Activated naive CD4-positive, alpha-beta T cell treated with anti-CD3 and anti-CD28 coated beads, Interleukin-2, amount 10 ng/mL, durations not matched to agents 7 days and 5 days (primary cell): ENCODE measurements around the gene GSTO1.

Experiments
- CTCF ChIA-PET: fragments of 350-600 bp; sonication (Branson Sonifier 250); formaldehyde crosslinking; loops from one replicate; lab custom pipeline; 2021; ENCODE audit warnings: antibody characterized with exemption; lab: Charles Lee
- DNase-seq: peaks from one replicate; pipeline ENCODE4 v3.0.0-alpha.2; 2020
- H3K27ac Mint-ChIP-seq: one replicate; pipeline ENCODE4 v1.8.0; 2021; ENCODE audit warnings: mild to moderate bottlenecking, moderate library complexity, mixed read lengths
- H3K27me3 Mint-ChIP-seq: one replicate; pipeline ENCODE4 v1.8.0; 2021; ENCODE audit warnings: mild to moderate bottlenecking, mixed read lengths
- H3K36me3 Mint-ChIP-seq: one replicate; pipeline ENCODE4 v1.8.0; 2021; ENCODE audit warnings: mixed read lengths
- H3K4me1 Mint-ChIP-seq: one replicate; pipeline ENCODE4 v1.8.0; 2021; ENCODE audit warnings: mixed read lengths
- H3K4me3 Mint-ChIP-seq: one replicate; pipeline ENCODE4 v1.8.0; 2021; ENCODE audit warnings: mild to moderate bottlenecking, moderate library complexity, mixed read lengths
- H3K9me3 Mint-ChIP-seq: one replicate; pipeline ENCODE4 v1.8.0; 2021; ENCODE audit warnings: mixed read lengths

Gene GSTO1

DNA sequence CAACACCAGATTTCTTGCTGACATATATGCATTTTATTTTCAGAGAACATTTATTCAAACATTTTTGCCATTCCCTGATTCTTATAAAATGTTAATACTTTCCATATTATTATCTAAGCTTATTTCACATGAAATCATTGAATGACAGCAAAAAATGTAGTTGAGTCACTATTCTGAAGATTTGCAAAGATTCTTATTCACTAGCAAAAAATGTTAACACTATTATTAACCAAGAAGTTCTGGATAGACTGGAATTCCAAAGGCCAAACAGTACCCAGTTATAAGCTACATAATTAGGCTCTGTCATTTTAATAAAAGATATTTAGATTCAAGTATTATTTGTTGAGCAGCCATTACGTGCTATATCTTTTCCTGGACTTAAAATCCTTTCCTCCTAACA is 18.6 kb downstream of the GSTO1 start:
- Mint-ChIP-seq H3K4me1 (peaks cover 15% of the 10 kb centered on the region), H3K27me3 (peaks cover 26% of the 10 kb centered on the region), H3K9me3 (no peaks in the 10 kb centered on the region), H3K27ac (no peak overlapping the region), H3K36me3 (peaks cover 4% of the 10 kb centered on the region), H3K4me3 (no peak overlapping the region)
- DNase-seq: no peak
- CTCF ChIA-PET: interaction anchor here (0.6 to 5.8 kb wide), 14 partner anchors 10 to 80 kb away, joined by 3 to 66 read pairs (median 18); partner anchors contain the start of genes CFAP43, CFAP58 and ITPRIP

GRCh38 chr10:104273899-104274575 is 19.3 kb downstream of the GSTO1 start:
- Mint-ChIP-seq H3K27ac (no peak overlapping the region), H3K9me3 (no peaks in the 10 kb centered on the region), H3K4me1 (peaks cover 11% of the 10 kb centered on the region), H3K27me3 (peaks cover 28% of the 10 kb centered on the region), H3K36me3 (no peaks in the 10 kb centered on the region), H3K4me3 (no peak overlapping the region)
- CTCF ChIA-PET: interaction anchor here (0.6 to 5.8 kb wide), 30 partner anchors 9 to 561 kb away, joined by 3 to 66 read pairs (median 6); partner anchors contain the start of genes CFAP43, CFAP58, GSTO1 and ITPRIP
- DNase-seq: no peak

DNA sequence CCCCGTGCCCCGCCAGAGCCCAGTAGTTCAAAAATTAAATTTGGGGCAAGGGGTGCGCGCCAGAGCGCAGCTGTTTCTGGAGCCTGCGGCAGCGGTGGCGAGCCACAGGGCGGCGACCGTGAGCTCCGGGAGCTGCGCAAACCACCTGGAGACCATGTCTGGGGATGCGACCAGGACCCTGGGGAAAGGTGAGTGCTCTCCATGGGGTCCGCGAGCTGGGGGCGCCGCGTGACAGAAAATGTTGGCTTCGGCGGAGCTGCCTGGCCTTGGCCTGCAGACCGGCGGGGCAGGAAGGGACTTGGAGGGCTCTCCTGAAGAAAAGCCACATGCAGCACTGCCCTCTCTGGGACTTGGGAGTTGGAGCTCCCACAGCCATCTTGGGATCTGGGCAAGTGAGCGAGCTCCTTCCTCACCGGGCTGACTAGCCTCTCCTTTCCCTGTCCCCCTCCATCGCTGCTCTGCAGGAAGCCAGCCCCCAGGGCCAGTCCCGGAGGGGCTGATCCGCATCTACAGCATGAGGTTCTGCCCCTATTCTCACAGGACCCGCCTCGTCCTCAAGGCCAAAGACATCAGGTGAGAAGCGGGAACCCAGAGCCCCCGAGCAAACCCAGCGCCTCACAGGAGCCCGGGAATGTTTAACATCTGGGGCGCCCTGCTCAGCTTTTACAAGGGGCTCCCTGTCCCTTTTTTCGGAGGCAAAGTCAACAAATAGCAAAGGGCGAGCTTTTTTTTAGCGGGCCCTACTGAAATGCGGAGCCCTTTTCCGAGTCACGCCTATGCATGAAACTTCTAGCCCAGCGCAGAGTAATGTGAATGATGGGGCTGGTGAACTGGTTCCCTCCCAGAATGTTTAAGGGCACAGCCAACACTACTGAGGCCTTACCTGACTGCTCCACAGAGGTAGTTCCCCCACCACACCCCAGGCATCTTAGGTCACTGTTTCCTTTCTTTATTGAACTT is 20.4 kb downstream of the GSTO1 start:
- H3K36me3 Mint-ChIP-seq: no peaks in the 10 kb centered on the region
- no peaks in the 10 kb centered on the region for H3K9me3 Mint-ChIP-seq
- peaks cover 33% of the 10 kb centered on the region for H3K27me3 Mint-ChIP-seq
- peak; percentile 62 for DNase-seq
- no peak overlapping the region for H3K4me3 Mint-ChIP-seq
- CTCF ChIA-PET: interaction anchor here (0.7 to 5.8 kb wide), 29 partner anchors 8 to 562 kb away, joined by 3 to 66 read pairs (median 7); partner anchors contain the start of genes CFAP43, CFAP58, GSTO1 and ITPRIP
- peaks cover 6% of the 10 kb centered on the region for H3K4me1 Mint-ChIP-seq
- no peak overlapping the region for H3K27ac Mint-ChIP-seq

- Mint-ChIP-seq H3K4me3 (no peak overlapping the region), H3K4me1 (peaks cover 6% of the 10 kb centered on the region), H3K27ac (no peak overlapping the region), H3K27me3 (peaks cover 38% of the 10 kb centered on the region), H3K36me3 (no peaks in the 10 kb centered on the region), H3K9me3 (no peaks in the 10 kb centered on the region)
- DNase-seq: no peak
- CTCF ChIA-PET: interaction anchor here (1.1 to 5.8 kb wide), 10 partner anchors 10 to 563 kb away, joined by 6 to 66 read pairs (median 20); partner anchors contain the start of gene ITPRIP
Measured at GRCh38 chr10:104276192-104276591, 21.5 kb downstream of the GSTO1 start.

DNA sequence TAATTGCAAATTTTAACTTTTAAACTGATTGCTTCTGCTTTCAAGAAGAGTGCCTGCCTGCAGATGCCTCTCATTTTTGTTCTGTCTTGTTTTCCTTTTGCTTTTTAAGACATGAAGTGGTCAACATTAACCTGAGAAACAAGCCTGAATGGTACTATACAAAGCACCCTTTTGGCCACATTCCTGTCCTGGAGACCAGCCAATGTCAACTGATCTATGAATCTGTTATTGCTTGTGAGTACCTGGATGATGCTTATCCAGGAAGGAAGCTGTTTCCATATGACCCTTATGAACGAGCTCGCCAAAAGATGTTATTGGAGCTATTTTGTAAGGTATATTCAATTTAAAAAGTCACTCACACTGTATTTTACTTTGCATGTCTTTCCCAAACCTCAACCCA is 23.1 kb downstream of the GSTO1 start:
- no peak for DNase-seq
- peaks cover 54% of the 10 kb centered on the region for H3K27me3 Mint-ChIP-seq
- H3K36me3 Mint-ChIP-seq: no peaks in the 10 kb centered on the region
- CTCF ChIA-PET: interaction anchor here (1.7 to 5.8 kb wide), 3 partner anchors 13 to 76 kb away, joined by 4 to 66 read pairs (median 24); partner anchors contain the start of gene CFAP58
- H3K4me3 Mint-ChIP-seq: no peak overlapping the region
- peaks cover 6% of the 10 kb centered on the region for H3K4me1 Mint-ChIP-seq
- no peaks in the 10 kb centered on the region for H3K9me3 Mint-ChIP-seq
- no peak overlapping the region for H3K27ac Mint-ChIP-seq

- peaks cover 56% of the 10 kb centered on the region for H3K27me3 Mint-ChIP-seq
- no peaks in the 10 kb centered on the region for H3K9me3 Mint-ChIP-seq
- CTCF ChIA-PET: interaction anchor here (0.7 to 4.0 kb wide), 4 partner anchors 11 to 74 kb away, joined by 3 to 34 read pairs (median 14); partner anchors contain the start of gene CFAP58
Measured at GRCh38 chr10:104279550-104280259, 25.0 kb downstream of the GSTO1 start.

GRCh38 chr10:104281694-104282093 is 27.0 kb downstream of the GSTO1 start:
- no peak overlapping the region for H3K27ac Mint-ChIP-seq
- no peaks in the 10 kb centered on the region for H3K9me3 Mint-ChIP-seq
- no peaks in the 10 kb centered on the region for H3K36me3 Mint-ChIP-seq
- no peak overlapping the region for H3K4me3 Mint-ChIP-seq
- no peak for DNase-seq
- H3K27me3 Mint-ChIP-seq: peaks cover 44% of the 10 kb centered on the region
- no peaks in the 10 kb centered on the region for H3K4me1 Mint-ChIP-seq
- CTCF ChIA-PET: interaction anchor here (1.4 to 3.1 kb wide), 2 partner anchors 9 to 11 kb away, joined by 4 to 34 read pairs; no protein-coding TSS in a partner anchor

More at GRCh38 chr10:104279550-104280259, 25.0 kb downstream of the GSTO1 start:
- no peak overlapping the region for H3K4me3 Mint-ChIP-seq
- H3K36me3 Mint-ChIP-seq: no peaks in the 10 kb centered on the region
- H3K27ac Mint-ChIP-seq: no peak overlapping the region
- peaks cover 1% of the 10 kb centered on the region for H3K4me1 Mint-ChIP-seq
- no peak for DNase-seq

GRCh38 chr10:104284846-104285245 is 30.2 kb downstream of the GSTO1 start:
- H3K27me3 Mint-ChIP-seq: peaks cover 38% of the 10 kb centered on the region
- H3K4me3 Mint-ChIP-seq: no peak overlapping the region
- no peaks in the 10 kb centered on the region for H3K36me3 Mint-ChIP-seq
- no peaks in the 10 kb centered on the region for H3K4me1 Mint-ChIP-seq
- no peak overlapping the region for H3K27ac Mint-ChIP-seq
- no peak for DNase-seq
- CTCF ChIA-PET: interaction anchor here (0.9 to 2.1 kb wide), 2 partner anchors 9 to 56 kb away, joined by 4 to 7 read pairs; no protein-coding TSS in a partner anchor
- H3K9me3 Mint-ChIP-seq: no peaks in the 10 kb centered on the region

DNA sequence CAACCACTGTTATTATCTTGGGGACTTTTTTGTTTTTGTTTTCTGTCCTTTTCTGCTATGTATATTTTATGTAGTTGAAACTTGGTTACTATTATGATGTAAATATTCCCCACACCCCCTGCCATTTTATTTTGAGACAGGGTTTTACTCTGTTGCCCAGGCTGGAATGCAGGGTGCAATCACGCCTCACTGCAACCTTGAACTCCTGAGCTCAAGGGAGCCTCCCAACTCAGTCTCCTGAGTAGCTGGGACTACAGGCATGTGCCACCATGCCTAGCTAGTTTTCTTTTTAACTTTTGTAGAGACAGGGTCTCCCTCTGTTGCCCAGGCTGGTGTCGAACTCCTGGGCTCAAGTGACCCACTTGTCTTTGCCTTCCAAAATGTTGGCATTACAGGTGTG is 32.2 kb downstream of the GSTO1 start:
- no peak for DNase-seq
- Mint-ChIP-seq H3K4me1 (peaks cover 8% of the 10 kb centered on the region), H3K36me3 (no peaks in the 10 kb centered on the region), H3K4me3 (no peak overlapping the region), H3K9me3 (no peaks in the 10 kb centered on the region), H3K27me3 (peaks cover 38% of the 10 kb centered on the region), H3K27ac (no peak overlapping the region)
- CTCF ChIA-PET: interaction anchor here (1.0 to 2.1 kb wide), 4 partner anchors 11 to 64 kb away, joined by 3 to 18 read pairs (median 11); no protein-coding TSS in a partner anchor

- no peak overlapping the region for H3K27ac Mint-ChIP-seq
- CTCF ChIA-PET: interaction anchor here (1.8 to 9.4 kb wide), 3 partner anchors 13 to 61 kb away, joined by 8 to 257 read pairs (median 66); partner anchors contain the start of gene CFAP58
- H3K9me3 Mint-ChIP-seq: no peaks in the 10 kb centered on the region
- H3K27me3 Mint-ChIP-seq: peaks cover 27% of the 10 kb centered on the region
- no peak for DNase-seq
- peaks cover 14% of the 10 kb centered on the region for H3K4me1 Mint-ChIP-seq
- no peak overlapping the region for H3K4me3 Mint-ChIP-seq
- H3K36me3 Mint-ChIP-seq: no peaks in the 10 kb centered on the region
Measured at GRCh38 chr10:104288355-104288754, 33.7 kb downstream of the GSTO1 start.

GRCh38 chr10:104291439-104291951 is 36.8 kb downstream of the GSTO1 start:
- no peaks in the 10 kb centered on the region for H3K9me3 Mint-ChIP-seq
- no peak overlapping the region for H3K4me3 Mint-ChIP-seq
- H3K27ac Mint-ChIP-seq: no peak overlapping the region
- DNase-seq: peak; percentile 91
- no peaks in the 10 kb centered on the region for H3K36me3 Mint-ChIP-seq
- peaks cover 35% of the 10 kb centered on the region for H3K27me3 Mint-ChIP-seq
- CTCF ChIA-PET: interaction anchor here (0.5 to 9.4 kb wide), 20 partner anchors 9 to 383 kb away, joined by 3 to 257 read pairs (median 7); partner anchors contain the start of genes CFAP58 and ITPRIP
- peaks cover 14% of the 10 kb centered on the region for H3K4me1 Mint-ChIP-seq

- no peaks in the 10 kb centered on the region for H3K36me3 Mint-ChIP-seq
- DNase-seq: no peak
- H3K9me3 Mint-ChIP-seq: no peaks in the 10 kb centered on the region
Measured at GRCh38 chr10:104293011-104293410, 38.3 kb downstream of the GSTO1 start.

More at GRCh38 chr10:104293011-104293410, 38.3 kb downstream of the GSTO1 start:
- CTCF ChIA-PET: interaction anchor here (0.6 to 9.4 kb wide), 11 partner anchors 11 to 134 kb away, joined by 3 to 257 read pairs (median 9); partner anchors contain the start of genes CFAP58 and ITPRIP
- Mint-ChIP-seq H3K4me1 (peaks cover 14% of the 10 kb centered on the region), H3K4me3 (no peak overlapping the region), H3K27me3 (peaks cover 49% of the 10 kb centered on the region), H3K27ac (no peak overlapping the region)
